KOPT-K1 (cell line): ENCODE results near the gene GUF1.

Experiments
- H3K27ac ChIP-seq: fragments of 200-600 bp; sonication (generic); 2 replicates; pipeline ENCODE4 v1.5.1; 2016; ENCODE audit warnings: antibody characterized with exemption, mild to moderate bottlenecking, low read depth, low read length; ENCODE audit not compliant: poor library complexity, severe bottlenecking
- H3K36me3 ChIP-seq: fragments of 200-600 bp; sonication (generic); 2 replicates; pipeline ENCODE4 v1.5.1; 2017; ENCODE audit warnings: antibody characterized with exemption, mild to moderate bottlenecking, low read length, moderate library complexity; ENCODE audit not compliant: insufficient read depth
- H3K9me3 ChIP-seq: fragments of 200-600 bp; sonication (generic); 2 replicates; pipeline ENCODE4 v1.5.1; 2017; ENCODE audit warnings: antibody characterized with exemption, low read length, mild to moderate bottlenecking; ENCODE audit not compliant: insufficient read depth, poor library complexity, severe bottlenecking

Gene GUF1

GRCh38 chr4:44678094-44679041, at the start of gene GUF1:
Gene GUF1 (plus strand): TSS chr4:44678420. CDS start chr4:44678623, 203 bp downstream.
- Histone ChIP-seq H3K36me3 (peaks cover 28% of the 10 kb centered on the region), H3K27ac (peak within 1 kb of the TSS; percentile 84), H3K9me3 (no peaks in the 10 kb centered on the region)

- H3K36me3 ChIP-seq = no peaks in the 10 kb centered on the region
- H3K27ac ChIP-seq = no peak overlapping the region
Observed at GRCh38 chr4:44629280-44629866, 48.8 kb upstream of the GUF1 start.

GRCh38 chr4:44632089-44632488, 46.1 kb upstream of the GUF1 start:
- Histone ChIP-seq H3K36me3 (no peaks in the 10 kb centered on the region), H3K9me3 (no peaks in the 10 kb centered on the region), H3K27ac (no peak overlapping the region)

More at GRCh38 chr4:44629280-44629866, 48.8 kb upstream of the GUF1 start:
- H3K9me3 ChIP-seq = no peaks in the 10 kb centered on the region

- Histone ChIP-seq H3K27ac (no peak overlapping the region), H3K36me3 (no peaks in the 10 kb centered on the region), H3K9me3 (no peaks in the 10 kb centered on the region)
Observed at GRCh38 chr4:44632733-44633132, 45.5 kb upstream of the GUF1 start.

- Histone ChIP-seq H3K27ac (no peak overlapping the region), H3K9me3 (no peaks in the 10 kb centered on the region), H3K36me3 (no peaks in the 10 kb centered on the region)
Observed at GRCh38 chr4:44638091-44638490, 40.1 kb upstream of the GUF1 start.

GRCh38 chr4:44646151-44646550, 32.1 kb upstream of the GUF1 start:
- Histone ChIP-seq H3K27ac (no peak overlapping the region), H3K36me3 (no peaks in the 10 kb centered on the region), H3K9me3 (peaks cover 14% of the 10 kb centered on the region)

- Histone ChIP-seq H3K27ac (no peak within 1 kb of the TSS), H3K9me3 (no peaks in the 10 kb centered on the region), H3K36me3 (no peaks in the 10 kb centered on the region)
Observed at GRCh38 chr4:44651425-44651824, 26.8 kb upstream of the GUF1 start, which contains the start of gene YIPF7. Gene YIPF7 (minus strand): TSS chr4:44651625. CDS start chr4:44650100, 1,525 bp downstream.

GRCh38 chr4:44652002-44652401, 26.2 kb upstream of the GUF1 start:
- H3K36me3 ChIP-seq = no peaks in the 10 kb centered on the region
- no peaks in the 10 kb centered on the region for H3K9me3 ChIP-seq
- no peak overlapping the region for H3K27ac ChIP-seq

- Histone ChIP-seq H3K27ac (no peak overlapping the region), H3K9me3 (no peaks in the 10 kb centered on the region), H3K36me3 (no peaks in the 10 kb centered on the region)
Observed at GRCh38 chr4:44660396-44660795, 17.8 kb upstream of the GUF1 start.

- Histone ChIP-seq H3K9me3 (no peaks in the 10 kb centered on the region), H3K36me3 (no peaks in the 10 kb centered on the region), H3K27ac (no peak overlapping the region)
Observed at GRCh38 chr4:44661940-44662622, 16.1 kb upstream of the GUF1 start.

- H3K9me3 ChIP-seq = no peaks in the 10 kb centered on the region
- no peaks in the 10 kb centered on the region for H3K36me3 ChIP-seq
- H3K27ac ChIP-seq = no peak overlapping the region
Observed at GRCh38 chr4:44662623-44663005, 15.6 kb upstream of the GUF1 start.

GRCh38 chr4:44663539-44664263, 14.5 kb upstream of the GUF1 start:
- H3K36me3 ChIP-seq = no peaks in the 10 kb centered on the region
- no peaks in the 10 kb centered on the region for H3K9me3 ChIP-seq
- H3K27ac ChIP-seq = no peak overlapping the region

GRCh38 chr4:44668526-44668925, 9.7 kb upstream of the GUF1 start:
- Histone ChIP-seq H3K9me3 (no peaks in the 10 kb centered on the region), H3K27ac (no peak overlapping the region), H3K36me3 (no peaks in the 10 kb centered on the region)

- no peaks in the 10 kb centered on the region for H3K9me3 ChIP-seq
- H3K36me3 ChIP-seq = no peaks in the 10 kb centered on the region
- no peak overlapping the region for H3K27ac ChIP-seq
Observed at GRCh38 chr4:44670506-44671199, 7.6 kb upstream of the GUF1 start.
